ENCODE data around the gene TIMP3.
A peak's percentile ranks its signal among the peaks of the same experiment; 100 is the strongest.

Gene TIMP3

DNA sequence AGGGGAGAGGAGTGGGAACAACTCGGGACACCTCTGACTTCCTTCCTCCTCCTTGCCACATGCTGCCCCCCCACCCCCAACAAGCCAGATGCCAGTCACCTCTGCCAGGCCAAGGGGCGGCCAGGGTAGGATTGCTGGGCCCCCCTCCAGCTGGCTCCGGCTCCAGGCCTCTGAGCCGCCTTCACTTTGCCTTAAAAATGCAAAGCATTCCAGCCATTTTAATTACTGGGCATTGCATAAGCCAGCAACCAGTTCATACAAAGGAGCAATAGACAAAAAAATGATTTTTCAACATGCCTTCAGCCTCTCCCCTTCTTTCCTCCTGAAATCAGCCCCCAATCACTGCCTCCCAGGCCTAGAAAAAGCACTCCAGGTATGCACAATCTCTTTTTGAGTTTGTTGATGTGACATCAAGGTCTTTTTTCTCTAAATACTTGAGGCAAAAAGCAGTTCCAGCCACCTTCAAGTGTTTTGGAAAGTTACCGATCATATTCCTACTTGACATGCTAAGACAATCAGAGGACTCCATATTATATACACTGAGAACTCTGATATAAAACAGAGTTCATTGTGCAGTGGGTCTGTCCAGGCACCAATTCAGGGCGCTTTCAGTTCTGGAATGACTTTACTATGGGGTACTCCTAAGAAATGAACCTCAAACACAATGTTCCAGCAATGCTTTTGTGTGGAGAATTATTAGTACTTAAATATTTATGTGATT is 12.4 kb upstream of the TIMP3 start:
- DNase-seq = no peak

- DNase-seq = no peak
Measured at GRCh38 chr22:32789797-32790620, 11.5 kb upstream of the TIMP3 start.

- no peak for DNase-seq
Measured at GRCh38 chr22:32791056-32791455, 10.4 kb upstream of the TIMP3 start.

GRCh38 chr22:32791485-32791884 is 10.0 kb upstream of the TIMP3 start:
- no peak for DNase-seq

- no peak for DNase-seq
Measured at GRCh38 chr22:32793589-32793988, 7.9 kb upstream of the TIMP3 start.

DNA sequence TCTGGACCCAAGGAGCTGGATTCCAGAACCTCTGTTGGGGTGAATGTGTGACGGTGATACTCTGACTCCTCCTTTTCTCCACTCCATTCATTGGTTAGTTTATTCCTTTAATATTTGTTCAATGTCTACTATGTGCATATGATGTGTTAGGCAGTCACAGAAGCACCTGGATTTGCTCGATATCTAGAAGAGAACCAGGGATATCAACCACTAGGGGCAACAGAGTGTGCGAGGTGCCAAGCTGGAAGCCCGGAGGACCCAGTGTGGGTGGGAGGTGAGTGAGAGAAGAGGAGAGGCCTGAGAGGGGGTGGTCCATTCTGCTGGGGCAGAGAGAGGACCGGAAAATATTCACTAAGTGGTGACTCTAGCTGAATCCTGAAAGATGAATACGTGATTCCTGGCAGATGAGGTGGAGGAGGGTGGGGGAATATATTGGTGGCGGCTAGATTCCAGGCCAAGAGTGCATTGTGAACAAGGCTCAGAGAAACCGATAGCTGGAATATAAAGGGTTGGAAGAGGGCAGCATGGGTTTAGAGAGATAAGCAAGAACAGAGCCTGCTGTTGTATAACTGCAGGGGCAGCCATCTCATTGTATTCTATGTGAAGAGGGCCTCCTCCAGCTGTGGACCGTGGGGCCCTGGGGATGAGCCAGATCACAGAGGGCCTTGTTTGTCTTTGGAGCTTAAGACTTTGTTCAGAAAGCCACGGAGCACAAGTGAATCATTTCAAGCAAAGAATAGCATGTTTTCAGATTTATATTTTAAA is 6.9 kb upstream of the TIMP3 start:
- DNase-seq = no peak

GRCh38 chr22:32795214-32795596 is 6.3 kb upstream of the TIMP3 start:
- DNase-seq = no peak

DNA sequence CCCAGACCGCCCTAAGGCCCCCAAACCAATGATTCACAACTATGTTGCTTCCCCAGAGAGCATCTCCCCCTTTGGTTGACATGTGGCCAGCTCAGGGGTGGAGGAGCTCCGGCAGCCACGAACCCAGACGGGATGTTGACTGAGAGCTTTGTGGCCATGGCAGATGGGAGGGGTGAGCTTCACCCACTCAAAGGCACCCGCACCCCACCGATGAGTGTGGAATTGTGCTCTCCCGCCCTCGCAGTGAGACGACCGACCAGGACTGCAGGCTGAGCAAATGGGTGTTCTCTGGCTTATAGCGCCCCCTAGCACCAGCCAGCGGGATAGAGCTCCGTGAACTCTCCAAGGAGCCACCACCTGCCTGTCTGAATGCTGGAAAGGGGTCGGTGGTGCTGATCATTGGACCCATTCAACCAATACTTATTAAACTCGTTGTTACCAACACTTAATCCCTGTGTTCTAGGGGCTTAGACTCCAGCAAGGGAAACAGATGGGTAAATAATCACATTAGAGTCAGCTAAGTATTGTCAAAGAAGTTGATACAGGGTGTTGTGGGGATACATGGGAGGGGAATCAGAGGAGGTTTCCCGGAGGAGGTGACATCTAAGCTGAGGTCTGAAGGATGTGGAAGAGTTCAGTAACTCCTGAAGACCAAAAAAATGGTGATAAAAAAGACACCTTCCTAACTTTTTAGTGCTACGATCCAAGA is 4.5 kb upstream of the TIMP3 start:
- DNase-seq = peak in 1 of 2 experiments; percentile 6

- DNase-seq = no peak
Measured at GRCh38 chr22:32799496-32799895, 2.0 kb upstream of the TIMP3 start.

DNA sequence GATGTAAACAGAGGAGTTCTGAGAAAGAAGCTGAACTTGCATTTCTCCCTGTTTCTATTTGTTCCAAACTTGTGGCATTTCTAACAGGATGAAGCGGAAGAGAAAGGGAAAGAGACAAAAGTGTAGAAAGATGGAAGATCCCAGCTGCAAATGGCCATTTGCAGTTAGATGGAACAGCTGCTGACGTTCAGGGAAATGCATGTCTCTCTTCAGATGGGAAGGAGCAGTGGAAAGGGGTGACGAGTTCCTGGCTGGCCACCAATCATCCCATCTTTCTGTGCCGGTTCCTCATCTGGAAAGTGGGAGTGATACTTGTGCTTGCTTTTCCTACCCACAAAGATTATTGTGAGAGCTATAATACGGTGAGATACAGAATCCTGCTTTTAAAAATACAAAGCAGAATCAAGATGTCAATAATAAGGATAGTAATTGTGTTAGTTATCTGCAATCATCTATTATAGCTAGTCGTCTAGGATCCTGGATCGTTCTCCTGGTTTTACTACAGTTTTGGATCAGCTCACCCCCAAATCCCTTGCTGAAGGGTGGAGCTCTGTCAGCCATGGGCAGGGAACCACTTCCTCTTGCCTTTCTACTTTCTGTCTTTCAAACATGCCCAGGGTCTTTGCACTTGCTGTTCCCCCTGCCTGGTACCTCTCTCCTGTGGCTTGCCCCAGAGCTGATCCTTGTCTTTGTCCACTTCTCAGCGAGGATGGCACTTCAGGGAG is 1.2 kb upstream of the TIMP3 start:
- DNase-seq = no peak

- DNase-seq = no peak
Measured at GRCh38 chr22:32800994-32801536, 440 bp upstream of the TIMP3 start.

- DNase-seq = no peak
Measured at GRCh38 chr22:32802237-32802765, 796 bp downstream of the TIMP3 start.

- DNase-seq = no peak
Measured at GRCh38 chr22:32803020-32803737, 1.7 kb downstream of the TIMP3 start.

DNA sequence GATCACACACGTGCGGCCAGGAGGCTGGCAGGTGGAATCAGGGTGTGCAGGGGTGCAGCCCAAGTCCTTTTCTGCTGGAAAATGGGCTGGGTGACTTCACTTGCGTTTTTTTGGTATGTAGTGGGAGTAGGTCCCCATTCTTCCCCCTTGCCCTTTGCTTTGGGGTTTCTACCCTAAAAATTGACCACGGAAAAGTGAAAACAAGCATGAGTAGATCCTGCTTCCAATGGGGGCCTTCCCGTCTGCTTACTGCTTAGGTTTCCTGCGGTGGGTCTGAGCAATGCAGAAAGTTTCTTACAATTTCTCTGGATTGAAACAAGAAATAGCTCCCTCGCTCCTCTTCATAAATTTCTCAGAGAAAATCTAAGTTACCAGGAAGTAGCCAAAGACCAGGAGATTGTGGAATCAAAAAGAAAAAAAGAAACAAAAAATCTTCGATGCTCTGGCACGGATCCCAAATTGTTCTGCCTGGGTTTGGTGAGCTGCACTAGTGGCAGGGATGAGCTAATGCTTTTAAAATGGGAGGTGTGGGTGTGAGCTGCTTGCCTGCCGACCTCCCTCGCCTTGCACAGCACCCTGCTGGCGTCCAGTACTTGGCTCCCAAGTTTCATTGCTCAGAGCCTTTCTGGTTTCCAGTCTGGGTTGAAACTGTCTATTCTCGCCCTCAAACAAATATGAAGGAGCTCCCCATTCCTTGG is 2.4 kb downstream of the TIMP3 start:
- no peak for DNase-seq

GRCh38 chr22:32804531-32805360 is 3.2 kb downstream of the TIMP3 start:
- no peak for DNase-seq

DNA sequence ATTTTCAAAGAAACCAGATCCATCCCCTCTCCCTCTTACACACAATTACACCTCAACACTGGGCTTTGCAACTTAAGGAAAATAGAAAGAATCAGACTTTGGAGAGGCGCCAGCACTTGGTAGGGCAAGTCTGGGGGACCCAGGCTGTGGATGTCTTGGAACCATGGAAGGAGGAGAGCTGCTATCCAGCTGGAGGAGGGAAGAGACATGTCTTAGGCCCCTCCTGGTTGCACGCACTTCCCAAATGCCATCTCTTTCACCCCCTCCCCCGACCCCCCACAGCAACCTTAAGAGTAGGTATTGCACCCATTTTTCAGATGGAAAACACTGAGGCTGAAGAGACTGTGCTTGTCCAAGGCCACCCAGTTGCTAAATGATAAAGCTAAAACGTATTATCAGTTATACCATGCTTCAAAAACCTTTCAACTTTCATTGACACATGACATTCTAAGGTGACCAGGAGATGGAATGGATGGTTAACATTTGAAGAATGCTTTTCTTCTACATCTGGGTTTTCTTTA is 3.9 kb downstream of the TIMP3 start:
- no peak for DNase-seq

DNA sequence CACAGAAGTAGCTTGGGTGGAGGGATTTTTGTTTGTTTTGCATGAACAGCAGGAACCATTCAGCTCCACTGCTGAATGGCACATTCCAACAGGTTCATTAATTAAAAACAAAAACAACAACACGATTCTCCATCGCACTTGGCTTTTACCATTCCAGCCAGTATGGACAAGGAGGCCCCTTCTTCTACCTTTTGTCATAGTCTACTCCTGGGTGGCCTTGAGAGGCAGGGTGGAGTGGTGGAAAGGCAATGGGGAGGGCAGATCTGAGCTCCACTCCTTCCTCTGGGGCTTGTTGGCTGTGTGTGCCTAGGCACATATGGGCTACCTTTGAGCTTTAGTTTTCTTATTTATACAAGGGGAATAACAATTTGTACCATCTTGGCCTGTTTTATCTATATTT is 4.8 kb downstream of the TIMP3 start:
- DNase-seq = no peak

GRCh38 chr22:32808038-32808445 is 6.5 kb downstream of the TIMP3 start:
- DNase-seq = no peak
